Activated CD8-positive, alpha-beta T cell treated with anti-CD3 and anti-CD28 coated beads, Interleukin-2, amount 10 ng/mL, durations not matched to agents 7 days and 5 days (primary cell): Measurements from ENCODE around the gene ATXN1. TPM values are rescaled to one million over a fixed set of nuclear protein-coding genes. Genes with fewer than 3 reads are reported as not detected.

Source experiments
- ATAC-seq: fragments of 150-1000 bp; cut with Tn5 transposase; one replicate; pipeline ENCODE4 v1.10.0; 2021; ENCODE audit warnings: moderate library complexity
- CTCF ChIA-PET: fragments of 350-600 bp; sonication (Branson Sonifier 250); formaldehyde crosslinking; loops from one replicate; lab custom pipeline; 2021; ENCODE audit warnings: antibody characterized with exemption; lab: Charles Lee
- POLR2A ChIA-PET: fragments of 350-600 bp; sonication (Branson Sonifier 250); formaldehyde crosslinking; loops from one replicate; lab custom pipeline; 2021; ENCODE audit warnings: antibody characterized with exemption; lab: Charles Lee
- DNase-seq: peaks from one replicate; pipeline ENCODE4 v3.0.0-alpha.2; 2020
- H3K27ac Mint-ChIP-seq: one replicate; pipeline ENCODE4 v1.8.0; 2021; ENCODE audit warnings: mild to moderate bottlenecking, mixed read lengths
- H3K27me3 Mint-ChIP-seq: one replicate; pipeline ENCODE4 v1.8.0; 2021; ENCODE audit warnings: low read depth, mixed read lengths
- H3K36me3 Mint-ChIP-seq: one replicate; pipeline ENCODE4 v1.8.0; 2021; ENCODE audit warnings: low read depth, mixed read lengths
- H3K4me1 Mint-ChIP-seq: one replicate; pipeline ENCODE4 v1.8.0; 2021; ENCODE audit warnings: low read depth, mixed read lengths
- H3K4me3 Mint-ChIP-seq: one replicate; pipeline ENCODE4 v1.8.0; 2021; ENCODE audit warnings: mild to moderate bottlenecking, mixed read lengths
- H3K9me3 Mint-ChIP-seq: one replicate; pipeline ENCODE4 v1.8.0; 2022; ENCODE audit warnings: mixed read lengths; ENCODE audit not compliant: insufficient read depth
- total RNA-seq, 2 experiments: library from RNA; stranded (reverse); gene quantifications; one replicate each; pipeline ENCODE4 v1.2.3, GENCODE V29; 2021

The ATXN1 gene
- total RNA-seq, 2 experiments from 2014 or later = 36.7 to 42.9 TPM

DNA sequence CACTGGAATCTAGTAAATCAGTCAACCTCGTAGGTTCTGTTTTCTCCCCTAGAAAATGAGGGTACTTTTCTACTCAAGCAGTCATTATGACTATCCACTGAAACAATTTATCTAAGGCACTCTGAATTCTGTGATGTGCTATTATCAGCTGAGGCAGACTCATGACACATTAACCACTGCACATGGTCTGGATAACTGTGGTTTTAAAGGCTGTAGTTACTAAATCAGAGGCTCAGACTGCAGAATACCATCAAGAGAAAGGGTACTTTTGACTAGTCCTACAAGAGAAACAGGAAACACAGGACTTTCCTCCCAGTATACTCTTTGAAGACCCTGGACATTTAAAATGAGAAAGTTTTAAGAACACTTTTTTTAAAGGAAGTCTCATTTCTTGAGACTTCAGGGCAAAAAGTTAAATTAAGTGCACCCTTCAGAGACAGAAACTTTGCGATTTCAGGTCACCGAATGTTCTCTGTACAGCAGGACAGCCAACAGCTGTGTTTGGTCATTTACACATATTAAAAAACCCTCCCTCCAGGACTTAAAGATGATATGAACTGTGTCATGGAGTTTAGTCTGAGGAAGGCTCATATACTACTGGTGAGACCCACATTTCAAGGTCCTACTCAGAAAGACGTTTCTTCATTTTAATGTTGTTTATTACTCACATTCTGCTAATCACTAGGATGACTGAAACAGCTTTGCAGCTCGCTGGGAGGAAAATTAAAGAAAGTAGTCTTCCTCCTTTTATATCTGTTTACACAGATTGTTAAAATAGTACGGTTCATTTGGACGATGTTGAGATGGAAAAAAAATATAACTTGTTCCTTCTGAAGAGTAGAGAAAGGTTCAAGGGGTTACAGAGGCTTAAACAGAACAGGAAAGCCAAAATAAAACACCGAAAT is 19.9 kb downstream of the ATXN1 start:
- CTCF ChIA-PET = interaction anchor here (0.9 to 6.3 kb wide), 5 partner anchors 7 to 409 kb away, joined by 3 to 44 read pairs (median 4); partner anchors contain the start of gene ATXN1
- H3K27me3 Mint-ChIP-seq = no peaks in the 10 kb centered on the region
- peak; percentile 74 for ATAC-seq
- H3K4me3 Mint-ChIP-seq = no peak overlapping the region
- DNase-seq = no peak
- H3K27ac Mint-ChIP-seq = no peak overlapping the region
- POLR2A ChIA-PET = interaction anchor here (1.2 to 2.9 kb wide), 3 partner anchors 10 to 21 kb away, joined by 3 to 18 read pairs (median 4); partner anchors contain the start of gene ATXN1
- no peaks in the 10 kb centered on the region for H3K9me3 Mint-ChIP-seq
- H3K36me3 Mint-ChIP-seq = peaks cover 50% of the 10 kb centered on the region
- H3K4me1 Mint-ChIP-seq = peaks cover 56% of the 10 kb centered on the region

- Mint-ChIP-seq H3K27me3 (no peaks in the 10 kb centered on the region), H3K4me3 (no peak overlapping the region), H3K9me3 (no peaks in the 10 kb centered on the region), H3K27ac (no peak overlapping the region), H3K36me3 (peaks cover 54% of the 10 kb centered on the region), H3K4me1 (peaks cover 59% of the 10 kb centered on the region)
- ChIA-PET CTCF (interaction anchor here (0.9 to 6.3 kb wide), 5 partner anchors 8 to 227 kb away, joined by 3 to 44 read pairs (median 4); partner anchors contain the start of gene ATXN1), POLR2A (interaction anchor here (1.6 to 2.9 kb wide), 2 partner anchors 9 to 22 kb away, joined by 4 to 18 read pairs; partner anchors contain the start of gene ATXN1)
- ATAC-seq (no peak), DNase-seq (no peak)
These were observed 21.2 kb downstream of the ATXN1 start for GRCh38 chr6:16740097-16740496.

GRCh38 chr6:16739329-16739801 is 21.9 kb downstream of the ATXN1 start:
- no peak for ATAC-seq
- Mint-ChIP-seq H3K4me1 (peaks cover 62% of the 10 kb centered on the region), H3K4me3 (no peak overlapping the region), H3K36me3 (peaks cover 53% of the 10 kb centered on the region), H3K27me3 (no peaks in the 10 kb centered on the region), H3K27ac (no peak overlapping the region), H3K9me3 (no peaks in the 10 kb centered on the region)
- CTCF ChIA-PET = interaction anchor here (1.4 to 6.3 kb wide), 6 partner anchors 8 to 226 kb away, joined by 4 to 44 read pairs (median 6); partner anchors contain the start of gene ATXN1
- POLR2A ChIA-PET = interaction anchor here (2.9 kb wide), 1 partner anchor 23 kb away, joined by 18 read pairs; the partner anchor contains the start of gene ATXN1
- DNase-seq = no peak

DNA sequence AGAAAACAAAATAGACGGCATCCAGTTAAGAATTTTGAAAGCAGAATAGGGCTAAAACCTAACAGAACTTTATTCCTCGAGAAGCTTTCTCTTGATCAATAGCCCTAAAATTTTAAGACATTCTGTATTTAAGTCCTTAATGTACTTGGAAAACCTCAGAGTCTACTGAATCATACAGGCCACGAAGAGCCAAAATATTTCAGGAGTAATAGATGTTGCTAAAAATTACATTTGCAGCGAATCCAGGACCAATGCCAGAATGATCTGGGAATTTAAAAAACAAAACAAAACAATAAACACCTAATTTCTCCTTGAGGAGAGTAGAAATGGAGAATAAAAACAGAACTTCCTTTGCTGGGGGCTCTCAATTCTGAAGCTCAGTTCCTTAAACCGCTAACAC is 23.3 kb downstream of the ATXN1 start:
- ChIA-PET POLR2A (interaction anchor here (0.7 to 1.1 kb wide), 2 partner anchors 9 to 25 kb away, joined by 3 read pairs; no protein-coding TSS in a partner anchor), CTCF (interaction anchor here (1.1 to 6.3 kb wide), 5 partner anchors 10 to 60 kb away, joined by 3 to 44 read pairs (median 6); partner anchors contain the start of gene ATXN1)
- Mint-ChIP-seq H3K4me1 (peaks cover 68% of the 10 kb centered on the region), H3K9me3 (no peaks in the 10 kb centered on the region), H3K27ac (no peak overlapping the region), H3K36me3 (peaks cover 53% of the 10 kb centered on the region), H3K27me3 (no peaks in the 10 kb centered on the region), H3K4me3 (no peak overlapping the region)
- DNase-seq = no peak
- no peak for ATAC-seq

- peak overlapping the region; percentile 44 for H3K27ac Mint-ChIP-seq
- peaks cover 50% of the 10 kb centered on the region for H3K36me3 Mint-ChIP-seq
- H3K4me1 Mint-ChIP-seq = peaks cover 68% of the 10 kb centered on the region
These were observed 24.1 kb downstream of the ATXN1 start for GRCh38 chr6:16736856-16737775.

DNA sequence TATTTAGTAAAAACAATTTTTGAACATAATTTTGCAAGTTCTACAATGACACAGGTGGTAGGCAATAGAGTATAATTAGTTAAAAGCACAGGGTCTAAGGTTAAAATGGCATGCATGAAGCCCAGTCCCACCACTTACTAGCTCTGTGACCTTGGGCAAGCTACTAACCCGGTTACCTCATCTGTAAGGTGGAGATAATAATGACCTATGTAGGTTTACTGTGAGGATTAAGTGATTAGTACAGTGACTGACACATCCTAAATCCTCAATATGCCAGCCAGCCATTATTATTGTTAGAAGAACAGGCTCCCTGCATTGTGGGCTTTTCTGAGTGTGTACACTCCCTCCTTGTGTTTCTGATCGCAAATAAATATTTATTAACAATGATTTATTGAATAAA is 26.2 kb downstream of the ATXN1 start:
- ChIA-PET CTCF (no interaction called here), POLR2A (no interaction called here)
- DNase-seq = no peak
- Mint-ChIP-seq H3K27ac (no peak overlapping the region), H3K36me3 (peaks cover 46% of the 10 kb centered on the region), H3K4me3 (no peak overlapping the region), H3K27me3 (no peaks in the 10 kb centered on the region), H3K4me1 (peaks cover 65% of the 10 kb centered on the region), H3K9me3 (no peaks in the 10 kb centered on the region)
- no peak for ATAC-seq

More at GRCh38 chr6:16736856-16737775, 24.1 kb downstream of the ATXN1 start:
- Mint-ChIP-seq H3K27me3 (no peaks in the 10 kb centered on the region), H3K9me3 (no peaks in the 10 kb centered on the region), H3K4me3 (no peak overlapping the region)
- POLR2A ChIA-PET = interaction anchor here (0.9 to 1.1 kb wide), 2 partner anchors 8 to 11 kb away, joined by 3 to 4 read pairs; no protein-coding TSS in a partner anchor
- ATAC-seq (no peak), DNase-seq (no peak)
- CTCF ChIA-PET = interaction anchor here (0.6 to 6.3 kb wide), 10 partner anchors 9 to 306 kb away, joined by 3 to 44 read pairs (median 4); partner anchors contain the start of gene ATXN1

DNA sequence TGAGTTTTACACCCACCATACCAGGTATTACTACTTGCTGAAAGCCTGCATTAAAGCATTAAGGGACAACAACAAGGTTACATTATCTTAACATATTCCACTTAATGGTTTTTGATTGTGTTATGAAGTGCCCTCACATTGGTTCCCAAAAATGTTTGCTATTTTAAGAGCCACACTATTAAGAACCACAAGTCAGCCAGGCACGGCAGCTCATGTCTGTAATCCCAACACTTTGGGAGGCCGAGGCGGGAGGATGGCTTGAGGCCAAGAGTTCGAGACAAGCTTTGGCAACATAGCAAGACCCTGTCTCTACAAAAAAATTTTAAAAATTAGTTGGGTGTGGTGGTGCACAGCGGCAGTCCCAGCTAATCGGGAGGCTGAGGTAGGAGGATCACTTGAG is 28.2 kb downstream of the ATXN1 start:
- Mint-ChIP-seq H3K4me1 (peaks cover 78% of the 10 kb centered on the region), H3K4me3 (no peak overlapping the region), H3K9me3 (no peaks in the 10 kb centered on the region), H3K27ac (no peak overlapping the region), H3K27me3 (no peaks in the 10 kb centered on the region), H3K36me3 (peaks cover 39% of the 10 kb centered on the region)
- no peak for ATAC-seq
- CTCF ChIA-PET = interaction anchor here (0.5 to 6.8 kb wide), 11 partner anchors 11 to 221 kb away, joined by 3 to 55 read pairs (median 6); partner anchors contain the start of gene ATXN1
- no peak for DNase-seq
- POLR2A ChIA-PET = interaction anchor here (1.1 to 2.3 kb wide), 2 partner anchors 15 to 26 kb away, joined by 4 to 7 read pairs; no protein-coding TSS in a partner anchor

- peak overlapping the region; percentile 82 for H3K27ac Mint-ChIP-seq
- peaks cover 30% of the 10 kb centered on the region for H3K36me3 Mint-ChIP-seq
- ATAC-seq = peak; percentile 87
- peaks cover 65% of the 10 kb centered on the region for H3K4me1 Mint-ChIP-seq
- no peaks in the 10 kb centered on the region for H3K9me3 Mint-ChIP-seq
- H3K4me3 Mint-ChIP-seq = peak overlapping the region; percentile 63
- ChIA-PET CTCF (interaction anchor here (0.6 to 6.8 kb wide), 19 partner anchors 9 to 400 kb away, joined by 3 to 55 read pairs (median 5); partner anchors contain the start of gene ATXN1), POLR2A (interaction anchor here (0.7 to 2.3 kb wide), 11 partner anchors 10 to 220 kb away, joined by 3 to 7 read pairs (median 5); partner anchors contain the start of gene ATXN1)
- H3K27me3 Mint-ChIP-seq = no peaks in the 10 kb centered on the region
- peak; percentile 62 for DNase-seq
These were observed 29.7 kb downstream of the ATXN1 start for GRCh38 chr6:16731478-16732051.

- CTCF ChIA-PET = interaction anchor here (0.6 to 6.8 kb wide), 12 partner anchors 9 to 219 kb away, joined by 3 to 55 read pairs (median 4); partner anchors contain the start of gene ATXN1
- peaks cover 30% of the 10 kb centered on the region for H3K36me3 Mint-ChIP-seq
These were observed 30.4 kb downstream of the ATXN1 start for GRCh38 chr6:16730738-16731477.

More at GRCh38 chr6:16730738-16731477, 30.4 kb downstream of the ATXN1 start:
- Mint-ChIP-seq H3K27ac (peak overlapping the region; percentile 82), H3K27me3 (no peaks in the 10 kb centered on the region), H3K4me3 (peak overlapping the region; percentile 53), H3K4me1 (peaks cover 64% of the 10 kb centered on the region), H3K9me3 (no peaks in the 10 kb centered on the region)
- DNase-seq (no peak), ATAC-seq (peak; percentile 40)
- POLR2A ChIA-PET = interaction anchor here (0.7 to 2.3 kb wide), 8 partner anchors 10 to 130 kb away, joined by 3 to 7 read pairs (median 5); partner anchors contain the start of gene ATXN1
